HG02571 (cell line): Measurements from ENCODE around the gene GLS.

Source experiments
- ATAC-seq: cut with Tn5 transposase; IDR thresholded peaks from one replicate; pipeline ENCODE4 v1.9.1; 2021; ENCODE audit warnings: mild to moderate bottlenecking, moderate library complexity; ENCODE audit not compliant: unreplicated experiment

GLS gene

GRCh38 chr2:190968522-190968921 lies 87.9 kb downstream of the GLS start:
- ATAC-seq = no peak

- no peak for ATAC-seq
Measured at GRCh38 chr2:190970160-190970559, 89.5 kb downstream of the GLS start.

- no peak for ATAC-seq
Measured at GRCh38 chr2:190970873-190971506, 90.4 kb downstream of the GLS start.

GRCh38 chr2:190972213-190972612 lies 91.6 kb downstream of the GLS start:
- ATAC-seq = no peak

GRCh38 chr2:190972846-190973245 lies 92.2 kb downstream of the GLS start:
- ATAC-seq = no peak

GRCh38 chr2:190973262-190973661 lies 92.6 kb downstream of the GLS start:
- no peak for ATAC-seq

- no peak for ATAC-seq
Measured at GRCh38 chr2:190973726-190974628, 93.4 kb downstream of the GLS start.

GRCh38 chr2:190974629-190975361 lies 94.2 kb downstream of the GLS start:
- no peak for ATAC-seq

GRCh38 chr2:190976521-190976920 lies 95.9 kb downstream of the GLS start:
- no peak for ATAC-seq

- ATAC-seq = no peak
Measured at GRCh38 chr2:190977505-190977904, 96.9 kb downstream of the GLS start.

- ATAC-seq = no peak
Measured at GRCh38 chr2:190978389-190979053, 97.9 kb downstream of the GLS start.

GRCh38 chr2:190979906-190980629 lies 99.4 kb downstream of the GLS start:
- ATAC-seq = no peak

GRCh38 chr2:190980630-190981209 lies 100.1 kb downstream of the GLS start:
- ATAC-seq = no peak

GRCh38 chr2:190981333-190981732 lies 100.7 kb downstream of the GLS start:
- ATAC-seq = no peak

GRCh38 chr2:190981733-190982132 lies 101.1 kb downstream of the GLS start:
- ATAC-seq = no peak

GRCh38 chr2:190982262-190983034 lies 101.8 kb downstream of the GLS start:
- no peak for ATAC-seq

GRCh38 chr2:190984595-190984994 lies 104.0 kb downstream of the GLS start:
- no peak for ATAC-seq

- ATAC-seq = no peak
Measured at GRCh38 chr2:190986221-190986953, 105.8 kb downstream of the GLS start.

GRCh38 chr2:190987116-190987515 lies 106.5 kb downstream of the GLS start:
- ATAC-seq = no peak
